H1 (cell line): ENCODE results near the gene TAS2R40. TPM values are rescaled to one million over a fixed set of nuclear protein-coding genes. Genes with fewer than 3 reads are reported as not detected.

Source experiments
- CTCF ChIA-PET: fragments of 300-600 bp; sonication (Branson Sonifier 250); formaldehyde crosslinking; loops from one replicate; lab custom pipeline; 2021; ENCODE audit not compliant: partially characterized antibody; lab: Charles Lee
- POLR2A ChIA-PET: fragments of 300-600 bp; sonication (Branson Sonifier 250); formaldehyde crosslinking; loops from one replicate; lab custom pipeline; 2021; ENCODE audit warnings: inconsistent platforms; ENCODE audit not compliant: partially characterized antibody; lab: Charles Lee
- DNase-seq, 2 experiments: peaks; one replicate each; pipeline versions ENCODE4 v3.0.0 to v3.0.0-alpha.2; 2010 to 2022; ENCODE audit warnings: low spot score in 2 of 2, low read depth in 1 of 2, mixed read lengths in 1 of 2
- FAIRE-seq: peaks from 2 replicates; lab custom pipeline; 2011; peaks lifted over from hg19 to GRCh38; lab: Jason Lieb, UNC
- H2AFZ ChIP-seq: 2 replicates; pipeline ENCODE4 v1.8.1; 2012; ENCODE audit warnings: low read length, inconsistent platforms
- H2AK5ac ChIP-seq: 2 replicates; pipeline ENCODE4 v1.6.1; 2013; ENCODE audit warnings: low read depth, low read length
- H2BK120ac ChIP-seq: replicated peaks from 2 replicates; pipeline ENCODE3; 2013; ENCODE audit warnings: low read depth, low read length, inconsistent platforms
- H2BK12ac ChIP-seq: 2 replicates; pipeline ENCODE4 v1.6.1; 2013; ENCODE audit warnings: low read depth, low read length
- H2BK15ac ChIP-seq: 2 replicates; pipeline ENCODE4 v1.6.1; 2013; ENCODE audit warnings: low read length
- H2BK20ac ChIP-seq: 2 replicates; pipeline ENCODE4 v1.6.1; 2013; ENCODE audit warnings: low read length
- H2BK5ac ChIP-seq: 2 replicates; pipeline ENCODE4 v1.6.1; 2013; ENCODE audit warnings: low read depth, low read length
- H3K14ac ChIP-seq: 2 replicates; pipeline ENCODE4 v1.6.1; 2013; ENCODE audit warnings: inconsistent platforms; ENCODE audit not compliant: insufficient read length
- H3K18ac ChIP-seq: 2 replicates; pipeline ENCODE4 v1.6.1; 2013; ENCODE audit warnings: low read length; ENCODE audit errors: extremely low read depth
- H3K23ac ChIP-seq: 2 replicates; pipeline ENCODE4 v1.6.1; 2013; ENCODE audit warnings: inconsistent platforms; ENCODE audit not compliant: insufficient read length
- H3K23me2 ChIP-seq: 2 replicates; pipeline ENCODE4 v1.6.1; 2013; ENCODE audit warnings: low read depth, low read length
- H3K27ac ChIP-seq: 2 replicates; pipeline ENCODE4 v1.6.1; 2011; ENCODE audit warnings: low read depth, low read length, inconsistent platforms
- H3K27me3 ChIP-seq, 4 experiments: replicated peaks in 1 of 4; 1 replicate in 1 of 4; 2 replicates in 3 of 4; pipeline versions ENCODE4 v1.6.1 to v1.8.1; 2011 to 2013; ENCODE audit warnings: low read length in 3 of 4, mild to moderate bottlenecking in 3 of 4, inconsistent platforms in 2 of 4, mixed read lengths in 2 of 4, moderate library complexity in 1 of 4; ENCODE audit not compliant: control insufficient read depth in 3 of 4, insufficient read depth in 3 of 4; ENCODE audit errors: extremely low read depth in 1 of 4
- H3K36me3 ChIP-seq, 4 experiments: 2 replicates each; pipeline versions ENCODE4 v1.6.1 to v1.8.1; 2011 to 2013; ENCODE audit warnings: mild to moderate bottlenecking in 4 of 4, low read length in 3 of 4, moderate library complexity in 2 of 4, control low read depth in 1 of 4, inconsistent platforms in 1 of 4; ENCODE audit not compliant: insufficient read depth in 4 of 4, control insufficient read depth in 2 of 4
- H3K4ac ChIP-seq: replicated peaks from 2 replicates; pipeline ENCODE3; 2013; ENCODE audit warnings: low read length, low read depth, mixed read lengths, inconsistent platforms; ENCODE audit not compliant: insufficient read length
- H3K4me1 ChIP-seq, 4 experiments: replicated peaks in 1 of 4; 1 replicate in 1 of 4; 2 replicates in 3 of 4; pipeline versions ENCODE4 v1.6.1 to v1.8.1; 2011 to 2013; ENCODE audit warnings: low read length in 3 of 4, inconsistent platforms in 2 of 4, mixed read lengths in 1 of 4; ENCODE audit not compliant: insufficient read depth in 4 of 4, control insufficient read depth in 3 of 4
- H3K4me2 ChIP-seq, 2 experiments: 2 replicates each; pipeline versions ENCODE4 v1.6.1 to v1.8.1; 2011 to 2013; ENCODE audit warnings: low read depth in 2 of 2, low read length in 2 of 2, control low read depth in 1 of 2, inconsistent platforms in 1 of 2, mild to moderate bottlenecking in 1 of 2; ENCODE audit not compliant: insufficient read depth in 1 of 2
- H3K4me3 ChIP-seq, 4 experiments: fragments of 200-600, 300-600 bp in 1 of 4; sonication (generic), shearing (Covaris generic), sonication (Bioruptor Twin) in 1 of 4; 2 replicates each; pipeline versions ENCODE4 v1.5.1 to v1.8.1; 2011 to 2016; ENCODE audit warnings: low read length in 4 of 4, low read depth in 3 of 4, control low read depth in 2 of 4, inconsistent platforms in 2 of 4, mild to moderate bottlenecking in 2 of 4, mixed read lengths in 1 of 4, moderate library complexity in 1 of 4; ENCODE audit not compliant: insufficient read depth in 2 of 4; ENCODE audit errors: extremely low read depth in 1 of 4
- H3K56ac ChIP-seq: replicated peaks from 2 replicates; pipeline ENCODE3; 2013; ENCODE audit warnings: low read depth, mild to moderate bottlenecking, mixed read lengths, low read length, inconsistent platforms; ENCODE audit not compliant: insufficient read length
- H3K79me1 ChIP-seq: 2 replicates; pipeline ENCODE4 v1.6.1; 2013; ENCODE audit warnings: low read depth, low read length, control low read depth
- H3K79me2 ChIP-seq, 2 experiments: 2 replicates each; pipeline versions ENCODE4 v1.6.1 to v1.8.1; 2012 to 2013; ENCODE audit warnings: low read length in 2 of 2, mild to moderate bottlenecking in 2 of 2, inconsistent platforms in 1 of 2; ENCODE audit not compliant: insufficient read depth in 2 of 2, control insufficient read depth in 1 of 2
- H3K9ac ChIP-seq, 4 experiments: replicated peaks in 1 of 4; 1 replicate in 1 of 4; 2 replicates in 3 of 4; pipeline versions ENCODE4 v1.6.1 to v1.8.1; 2011 to 2013; ENCODE audit warnings: low read depth in 3 of 4, low read length in 3 of 4, control low read depth in 2 of 4, mild to moderate bottlenecking in 2 of 4, moderate library complexity in 2 of 4, inconsistent platforms in 1 of 4; ENCODE audit errors: extremely low read depth in 1 of 4
- H3K9me3 ChIP-seq, 2 experiments: 2 replicates each; pipeline versions ENCODE4 v1.6.1 to v1.8.1; 2012 to 2013; ENCODE audit warnings: mild to moderate bottlenecking in 2 of 2, moderate library complexity in 2 of 2, control low read depth in 1 of 2, inconsistent platforms in 1 of 2, low read depth in 1 of 2, low read length in 1 of 2, mixed read lengths in 1 of 2; ENCODE audit not compliant: insufficient read depth in 2 of 2
- H4K20me1 ChIP-seq, 2 experiments: replicated peaks in 1 of 2; 2 replicates each; pipeline versions ENCODE3 to v1.8.1; 2011 to 2013; ENCODE audit warnings: inconsistent platforms in 2 of 2, low read length in 2 of 2, mild to moderate bottlenecking in 1 of 2; ENCODE audit not compliant: insufficient read depth in 2 of 2, control insufficient read depth in 1 of 2
- H4K5ac ChIP-seq: 2 replicates; pipeline ENCODE4 v1.6.1; 2013; ENCODE audit warnings: low read length, low read depth, mixed read lengths, inconsistent platforms; ENCODE audit not compliant: insufficient read length
- H4K8ac ChIP-seq: 2 replicates; pipeline ENCODE4 v1.8.0; 2013; ENCODE audit warnings: mild to moderate bottlenecking, moderate library complexity, low read length, inconsistent platforms; ENCODE audit not compliant: insufficient read depth; ENCODE audit errors: extremely low read depth
- H4K91ac ChIP-seq: replicated peaks from 2 replicates; pipeline ENCODE3; 2013; ENCODE audit warnings: low read length, mixed read lengths, inconsistent platforms; ENCODE audit not compliant: insufficient read length
- CTBP2 ChIP-seq: IDR thresholded peaks from 2 replicates; pipeline ENCODE4 v1.7.0; 2011; ENCODE audit warnings: borderline replicate concordance, mild to moderate bottlenecking, moderate library complexity, mixed read lengths, low read length; ENCODE audit not compliant: insufficient read depth, insufficient read length
- RBBP5 ChIP-seq: IDR thresholded peaks from 2 replicates; pipeline ENCODE4 v1.7.1; 2012; ENCODE audit warnings: low read depth, mild to moderate bottlenecking, inconsistent platforms, low read length, moderate library complexity, borderline replicate concordance
- SAP30 ChIP-seq: fragments of 300-600 bp; sonication (generic); IDR thresholded peaks from 2 replicates; pipeline ENCODE4 v1.7.1; 2012; ENCODE audit warnings: low read length, moderate library complexity, mild to moderate bottlenecking, inconsistent platforms; ENCODE audit not compliant: insufficient read depth, insufficient replicate concordance
- WGBS, 2 experiments: shearing (Covaris generic) in 1 of 2; methylation state at CpG; one replicate each; pipeline versions ENCODE4 v1.1.6 to v1.1.7; 2013 to 2015; ENCODE audit warnings: low lambda C conversion rate in 2 of 2, mixed read lengths in 2 of 2, inconsistent platforms in 1 of 2, low coverage in 1 of 2, missing lambda C conversion rate in 1 of 2; ENCODE audit not compliant: insufficient replicate concordance in 2 of 2, insufficient coverage in 1 of 2, insufficient read length in 1 of 2; ENCODE audit errors: extremely low coverage in 1 of 2, missing lambda C conversion rate in 1 of 2; 5-methylcytosine and 5-hydroxymethylcytosine counted together
- polyA plus RNA-seq, 7 experiments: library from polyadenylated mRNA; depleted of rRNA in 3 of 7; stranded (reverse) in 5 of 7; unstranded in 2 of 7; fragments of >200 nt in 5 of 7; fragments of 200-250 nt in 2 of 7; gene quantifications; 1 replicate in 5 of 7; 2 replicates in 1 of 7; 4 replicates in 1 of 7; pipeline versions ENCODE4 v1.2.1 to v1.2.3, GENCODE V29; 2011 to 2013; ENCODE audit warnings: missing spikeins in 2 of 7, mixed read lengths in 2 of 7
- total RNA-seq: library from RNA; stranded (reverse); fragmentation: NEBNext Ultra II Directional; extraction: Animal tissue kit (Norgen Biotek cat#: 25700); gene quantifications from 2 replicates; pipeline ENCODE4 v1.2.1, GENCODE V29; 2021

TAS2R40 gene
- total and polyA plus RNA-seq, 2 of the 8 experiments (the other 6 are each of a cell fraction or from before 2014, with no cell fraction given) = not detected

DNA sequence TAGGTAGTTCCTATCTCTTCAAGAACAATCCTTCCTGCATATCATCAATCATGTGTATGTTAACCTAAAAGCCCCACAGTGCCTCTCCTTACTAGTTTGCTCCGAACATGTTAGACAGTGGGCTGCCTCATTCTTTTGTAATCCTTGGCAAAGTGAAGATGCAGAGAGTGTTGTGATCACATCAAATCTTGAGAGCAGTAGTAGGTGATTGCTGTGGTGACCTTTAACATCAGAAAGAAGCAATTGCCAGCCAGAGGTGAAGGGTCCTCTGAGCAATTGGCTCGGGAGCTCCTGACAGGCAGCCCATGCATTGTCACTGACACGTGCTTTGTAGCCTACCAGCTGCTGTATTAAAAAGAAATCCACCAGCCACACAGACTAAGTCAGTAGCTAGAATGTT, 21.8 kb downstream of the TAS2R40 start:
- H3K4ac ChIP-seq = no peak overlapping the region
- no peak overlapping the region for H3K9ac ChIP-seq
- H3K27ac ChIP-seq = no peak overlapping the region
- no peak overlapping the region for H2BK15ac ChIP-seq
- H4K8ac ChIP-seq = no peak overlapping the region
- no peak overlapping the region for H2BK12ac ChIP-seq
- ChIA-PET POLR2A (interaction anchor here (1.0 kb wide), 1 partner anchor 66 kb away, joined by 3 read pairs; no protein-coding TSS in a partner anchor), CTCF (interaction anchor here (0.5 to 6.5 kb wide), 5 partner anchors 11 to 425 kb away, joined by 3 to 91 read pairs (median 5); no protein-coding TSS in a partner anchor)
- no peak overlapping the region for H2BK5ac ChIP-seq
- no peaks in the 10 kb centered on the region for H3K79me2 ChIP-seq
- no peak overlapping the region for H2AK5ac ChIP-seq
- H3K4me2 ChIP-seq = no peak overlapping the region
- no peaks in the 10 kb centered on the region for H3K36me3 ChIP-seq
- no peak overlapping the region for H4K5ac ChIP-seq
- WGBS, 2 experiments = 85% methylated on average over 3 of the region's 3 CpGs; no CpG with 5 or more reads in 1 of the 2 experiments
- no peaks in the 10 kb centered on the region for H4K20me1 ChIP-seq
- no peaks in the 10 kb centered on the region for H3K23me2 ChIP-seq
- no peaks in the 10 kb centered on the region; a peak in 2 of 7 replicates for H3K27me3 ChIP-seq
- no peak overlapping the region for H3K23ac ChIP-seq
- no peak overlapping the region for H2BK20ac ChIP-seq
- DNase-seq = no peak
- no peak overlapping the region for H4K91ac ChIP-seq
- no peak overlapping the region for H2AFZ ChIP-seq
- no peak overlapping the region for H3K56ac ChIP-seq
- no peaks in the 10 kb centered on the region for H3K79me1 ChIP-seq
- no peak for TF ChIP-seq CTBP2
- no peak for TF ChIP-seq RBBP5
- TF ChIP-seq SAP30 = no peak
- H3K9me3 ChIP-seq = no peaks in the 10 kb centered on the region
- H3K4me1 ChIP-seq = no peaks in the 10 kb centered on the region
- no peak overlapping the region for H3K18ac ChIP-seq
- H3K4me3 ChIP-seq = no peak overlapping the region
- no peak overlapping the region for H3K14ac ChIP-seq
- FAIRE-seq = no peak
- H2BK120ac ChIP-seq = no peak overlapping the region
